Left lung (tissue), 10 donors: ENCODE data around the gene ZNF774. TPM values are rescaled to one million over a fixed set of nuclear protein-coding genes. Genes with fewer than 3 reads are reported as not detected.

Experiments
- ATAC-seq: fragments of 200-7000 bp; cut with Tn5 transposase; one replicate; pipeline ENCODE4 v1.9.1; 2020; ENCODE audit warnings: moderate library complexity
- DNase-seq, 4 donors: peaks; one replicate each; pipeline ENCODE4 v3.0.0-alpha.2; 2013 to 2020
- H3K27ac ChIP-seq, 2 donors: fragments of 200-600 bp; sonication (generic) in 1 of 2; one replicate each; pipeline versions ENCODE4 v1.5.0 to v1.8.0; 2020 to 2021
- H3K27me3 ChIP-seq, 2 donors: fragments of 200-600 bp; sonication (generic) in 1 of 2; one replicate each; pipeline versions ENCODE4 v1.5.0 to v1.8.0; 2020 to 2021
- H3K36me3 ChIP-seq, 2 donors: fragments of 200-600 bp; sonication (generic) in 1 of 2; one replicate each; pipeline versions ENCODE4 v1.5.0 to v1.8.0; 2020 to 2021
- H3K4me1 ChIP-seq, 2 donors: fragments of 200-600 bp; one replicate each; pipeline ENCODE4 v1.8.0; 2021
- H3K4me3 ChIP-seq, 2 donors: fragments of 200-600 bp; sonication (generic) in 1 of 2; one replicate each; pipeline versions ENCODE4 v1.5.0 to v1.8.0; 2020 to 2021; ENCODE audit warnings: mild to moderate bottlenecking in 1 of 2
- H3K9me3 ChIP-seq, 2 donors: fragments of 200-600 bp; sonication (generic) in 1 of 2; one replicate each; pipeline versions ENCODE4 v1.5.0 to v1.8.0; 2020 to 2021
- intact Hi-C, 2 donors: fragments of 100-400 bp; cut with DNase I; formaldehyde crosslinking; loops; one replicate each; pipeline versions ENCODE4 v1.11.2 to v1.14.2; 2022
- polyA plus RNA-seq, 6 donors: library from polyadenylated mRNA; unstranded; fragments of 120-200 nt; gene quantifications; one replicate each; pipeline ENCODE4 v1.2.1, GENCODE V29; 2013; ENCODE audit not compliant: insufficient read length in 6 of 6
- total RNA-seq, 2 donors: library from RNA; stranded (reverse); fragmentation: NEBNext Ultra II Directional; extraction: Animal tissue kit (Norgen Biotek cat#: 25700); gene quantifications; one replicate each; pipeline ENCODE4 v1.2.1, GENCODE V29; 2021
- TF ChIP-seq, protein P1 (sequence below), 2 donors: fragments of 200-600 bp; sonication (generic) in 1 of 2; IDR thresholded peaks; one replicate each; pipeline versions ENCODE4 v1.5.0 to v1.8.0; 2021; ENCODE audit warnings: antibody characterized with exemption in 2 of 2
- donor health status: DM: no; HTN: yes; CAD: no.
- donor health status: DM: no; HTN: no; CAD: no.

Gene ZNF774
- total and polyA plus RNA-seq, 8 donors, result 3.6 to 6.6 (median 5.9) TPM

GRCh38 chr15:90376789-90377188, 24.7 kb downstream of the ZNF774 start:
- TF ChIP-seq, protein P1, sequence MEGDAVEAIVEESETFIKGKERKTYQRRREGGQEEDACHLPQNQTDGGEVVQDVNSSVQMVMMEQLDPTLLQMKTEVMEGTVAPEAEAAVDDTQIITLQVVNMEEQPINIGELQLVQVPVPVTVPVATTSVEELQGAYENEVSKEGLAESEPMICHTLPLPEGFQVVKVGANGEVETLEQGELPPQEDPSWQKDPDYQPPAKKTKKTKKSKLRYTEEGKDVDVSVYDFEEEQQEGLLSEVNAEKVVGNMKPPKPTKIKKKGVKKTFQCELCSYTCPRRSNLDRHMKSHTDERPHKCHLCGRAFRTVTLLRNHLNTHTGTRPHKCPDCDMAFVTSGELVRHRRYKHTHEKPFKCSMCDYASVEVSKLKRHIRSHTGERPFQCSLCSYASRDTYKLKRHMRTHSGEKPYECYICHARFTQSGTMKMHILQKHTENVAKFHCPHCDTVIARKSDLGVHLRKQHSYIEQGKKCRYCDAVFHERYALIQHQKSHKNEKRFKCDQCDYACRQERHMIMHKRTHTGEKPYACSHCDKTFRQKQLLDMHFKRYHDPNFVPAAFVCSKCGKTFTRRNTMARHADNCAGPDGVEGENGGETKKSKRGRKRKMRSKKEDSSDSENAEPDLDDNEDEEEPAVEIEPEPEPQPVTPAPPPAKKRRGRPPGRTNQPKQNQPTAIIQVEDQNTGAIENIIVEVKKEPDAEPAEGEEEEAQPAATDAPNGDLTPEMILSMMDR (IDR thresholded peaks at IDR 0.05), result no peak
- H3K27me3 ChIP-seq, result no peaks in the 10 kb centered on the region
- ATAC-seq (no peak), DNase-seq (no peak)
- intact Hi-C loops, result no loop called here
- peak overlapping the region in 1 of 2 donors; percentile 65 for H3K27ac ChIP-seq
- H3K36me3 ChIP-seq, result no peaks in the 10 kb centered on the region
- peaks cover 0 to 18% of the 10 kb centered on the region in 2 donors for H3K4me1 ChIP-seq
- no peak overlapping the region for H3K4me3 ChIP-seq
- H3K9me3 ChIP-seq, result peaks cover 0 to 8% of the 10 kb centered on the region in 2 donors

DNA sequence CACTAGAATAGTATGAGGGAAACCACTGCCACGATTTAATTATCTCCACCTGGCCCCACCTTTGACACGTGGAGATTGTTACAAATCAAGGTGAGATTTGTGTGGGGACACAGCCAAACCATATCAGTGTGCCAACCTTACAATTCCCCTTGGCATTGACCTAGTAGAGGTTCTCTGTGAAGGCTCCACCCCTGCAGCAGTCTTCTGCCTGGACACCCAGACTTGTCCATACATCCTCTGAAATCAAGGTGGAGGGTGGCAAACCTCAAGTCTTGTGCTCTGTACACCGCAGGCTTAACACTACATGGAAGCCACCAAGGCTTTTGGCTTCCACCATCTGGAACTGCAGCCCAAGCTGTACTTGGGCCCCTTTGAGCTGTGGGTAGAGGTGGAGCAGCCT, 27.2 kb downstream of the ZNF774 start:
- Histone ChIP-seq H3K27me3 (no peaks in the 10 kb centered on the region), H3K9me3 (peaks cover 0 to 8% of the 10 kb centered on the region in 2 donors), H3K4me1 (peaks cover 0 to 18% of the 10 kb centered on the region in 2 donors), H3K4me3 (no peak overlapping the region), H3K36me3 (no peaks in the 10 kb centered on the region), H3K27ac (no peak overlapping the region)
- intact Hi-C loops, result no loop called here
- ATAC-seq, result no peak
- no peak for DNase-seq
- TF ChIP-seq, protein P1 (IDR thresholded peaks at IDR 0.05), result no peak

DNA sequence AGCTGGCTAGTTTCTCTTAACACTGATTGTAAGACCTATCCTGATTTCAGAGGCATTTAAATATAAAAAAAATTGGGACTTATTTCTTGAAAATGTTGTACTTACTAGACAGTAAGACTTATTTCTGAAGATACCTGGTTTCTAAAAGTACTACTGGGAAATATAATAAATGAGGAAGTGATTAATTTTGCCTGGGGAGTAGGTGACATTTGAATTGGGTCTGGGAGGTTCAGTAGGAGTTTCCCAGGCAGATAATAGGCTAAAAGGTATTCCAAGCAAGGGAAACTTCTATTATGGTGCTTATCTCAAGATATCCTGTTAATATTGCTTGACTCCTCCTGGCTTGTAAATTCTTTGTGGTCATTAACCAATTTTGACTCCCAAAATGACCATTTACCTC, 29.4 kb downstream of the ZNF774 start:
- intact Hi-C loops, result no loop called here
- Histone ChIP-seq H3K27me3 (no peaks in the 10 kb centered on the region), H3K4me1 (peaks cover 0 to 14% of the 10 kb centered on the region in 2 donors), H3K27ac (no peak overlapping the region), H3K9me3 (peaks cover 0 to 8% of the 10 kb centered on the region in 2 donors), H3K4me3 (no peak overlapping the region), H3K36me3 (no peaks in the 10 kb centered on the region)
- TF ChIP-seq, protein P1 (IDR thresholded peaks at IDR 0.05), result no peak
- no peak for ATAC-seq
- DNase-seq, result no peak

DNA sequence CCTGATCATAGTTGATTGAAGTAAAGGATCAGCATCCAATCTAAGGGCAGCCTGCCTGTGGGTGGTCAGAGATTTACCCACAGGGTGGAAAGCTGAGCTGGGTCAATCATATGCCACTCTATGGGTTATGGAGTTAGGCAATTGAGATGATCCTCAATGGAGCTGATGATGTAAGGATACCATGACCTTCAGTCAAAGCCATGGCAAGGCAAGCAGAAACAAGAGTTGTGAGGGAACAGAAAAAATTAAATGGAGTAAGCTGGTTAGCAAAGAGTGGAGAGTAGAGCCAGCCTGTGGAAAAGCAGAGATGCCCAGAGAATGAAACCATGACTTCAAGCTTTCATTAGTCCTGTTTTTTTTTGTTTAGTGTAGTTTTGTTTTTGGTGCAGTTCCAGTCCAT, 30.2 kb downstream of the ZNF774 start:
- H3K4me3 ChIP-seq, result no peak overlapping the region
- H3K36me3 ChIP-seq, result no peaks in the 10 kb centered on the region
- intact Hi-C loops, result no loop called here
- no peak overlapping the region for H3K27ac ChIP-seq
- DNase-seq (no peak), ATAC-seq (no peak)
- H3K9me3 ChIP-seq, result peaks cover 0 to 8% of the 10 kb centered on the region in 2 donors
- TF ChIP-seq, protein P1 (IDR thresholded peaks at IDR 0.05), result no peak
- no peaks in the 10 kb centered on the region for H3K27me3 ChIP-seq
- peaks cover 0 to 7% of the 10 kb centered on the region in 2 donors for H3K4me1 ChIP-seq

- no peaks in the 10 kb centered on the region for H3K9me3 ChIP-seq
- H3K4me1 ChIP-seq, result peaks cover 13 to 27% of the 10 kb centered on the region in 2 donors
- TF ChIP-seq, protein P1 (IDR thresholded peaks at IDR 0.05), result no peak
- peaks cover 0 to 6% of the 10 kb centered on the region in 2 donors for H3K36me3 ChIP-seq
- H3K27ac ChIP-seq, result no peak overlapping the region
- no peaks in the 10 kb centered on the region for H3K27me3 ChIP-seq
- no peak for DNase-seq
- intact Hi-C loops, result no loop called here
- no peak for ATAC-seq
- H3K4me3 ChIP-seq, result no peak overlapping the region
These were observed 34.1 kb downstream of the ZNF774 start for GRCh38 chr15:90386221-90386620.
